Stimulated activated CD8-positive, alpha-beta memory T cell treated with anti-CD3 and anti-CD28 coated beads, Interleukin-2, amount 100 ng/mL, for 1 hour (primary cell): Measurements from ENCODE around the gene TBC1D22A.

Experiments
- DNase-seq, 2 donors: peaks; one replicate each; pipeline ENCODE4 v3.0.0-alpha.2; 2020; ENCODE audit warnings: low read depth in 2 of 2

The TBC1D22A gene

GRCh38 chr22:46860562-46860961, 98.1 kb downstream of the TBC1D22A start:
- no peak for DNase-seq

- DNase-seq: no peak
These were observed 99.3 kb downstream of the TBC1D22A start for GRCh38 chr22:46861468-46862367.

GRCh38 chr22:46862418-46863324, 100.2 kb downstream of the TBC1D22A start:
- DNase-seq: no peak

- no peak for DNase-seq
These were observed 101.3 kb downstream of the TBC1D22A start for GRCh38 chr22:46863794-46864193.

- DNase-seq: no peak
These were observed 102.0 kb downstream of the TBC1D22A start for GRCh38 chr22:46864314-46865051.

- no peak for DNase-seq
These were observed 102.6 kb downstream of the TBC1D22A start for GRCh38 chr22:46865052-46865434.

GRCh38 chr22:46865642-46866041, 103.2 kb downstream of the TBC1D22A start:
- no peak for DNase-seq

- DNase-seq: no peak
These were observed 104.1 kb downstream of the TBC1D22A start for GRCh38 chr22:46866591-46866990.

GRCh38 chr22:46867106-46867505, 104.7 kb downstream of the TBC1D22A start:
- DNase-seq: no peak

- DNase-seq: no peak
These were observed 106.9 kb downstream of the TBC1D22A start for GRCh38 chr22:46869329-46869728.

GRCh38 chr22:46869831-46870441, 107.5 kb downstream of the TBC1D22A start:
- DNase-seq: no peak

GRCh38 chr22:46871826-46872225, 109.4 kb downstream of the TBC1D22A start:
- DNase-seq: no peak

- DNase-seq: no peak
These were observed 112.6 kb downstream of the TBC1D22A start for GRCh38 chr22:46875089-46875488.

GRCh38 chr22:46876357-46876934, 114.0 kb downstream of the TBC1D22A start:
- DNase-seq: no peak

- DNase-seq: no peak
These were observed 115.9 kb downstream of the TBC1D22A start for GRCh38 chr22:46878191-46878948.

GRCh38 chr22:46879083-46879482, 116.6 kb downstream of the TBC1D22A start:
- DNase-seq: no peak

GRCh38 chr22:46881373-46882118, 119.1 kb downstream of the TBC1D22A start:
- no peak for DNase-seq

- DNase-seq: no peak
These were observed 120.9 kb downstream of the TBC1D22A start for GRCh38 chr22:46883092-46883910.

- no peak for DNase-seq
These were observed 121.9 kb downstream of the TBC1D22A start for GRCh38 chr22:46884365-46884764.
